ENCODE data around the gene FOXI1.
"Not testable (repeated sequence)": the region's sequence is repeated elsewhere in the genome, so short reads cannot be mapped to it uniquely, and the experiment has no call there.

Gene FOXI1

GRCh38 chr5:170094329-170094728 lies 11.4 kb upstream of the FOXI1 start:
- not testable (repeated sequence) for DNase-seq

DNA sequence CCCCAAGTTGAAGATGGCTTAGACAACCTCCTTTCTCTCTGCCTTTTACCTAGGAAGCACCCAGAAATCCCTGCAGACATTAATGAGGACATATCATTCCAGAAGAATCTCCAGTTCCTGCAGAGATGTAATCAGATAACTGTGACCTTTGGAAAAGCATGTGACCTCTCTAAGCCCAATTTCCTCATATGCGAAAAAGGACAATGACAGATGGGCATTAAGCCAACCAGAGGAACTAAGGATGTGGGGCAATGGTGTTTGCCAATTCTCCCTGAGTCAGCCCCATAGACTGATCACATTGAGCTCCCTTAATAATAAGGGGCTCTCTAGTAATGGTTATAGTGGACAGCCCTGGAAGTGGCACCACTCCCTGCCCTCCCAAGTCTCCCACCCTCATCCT lies 10.1 kb upstream of the FOXI1 start:
- DNase-seq: peak; percentile 88

DNA sequence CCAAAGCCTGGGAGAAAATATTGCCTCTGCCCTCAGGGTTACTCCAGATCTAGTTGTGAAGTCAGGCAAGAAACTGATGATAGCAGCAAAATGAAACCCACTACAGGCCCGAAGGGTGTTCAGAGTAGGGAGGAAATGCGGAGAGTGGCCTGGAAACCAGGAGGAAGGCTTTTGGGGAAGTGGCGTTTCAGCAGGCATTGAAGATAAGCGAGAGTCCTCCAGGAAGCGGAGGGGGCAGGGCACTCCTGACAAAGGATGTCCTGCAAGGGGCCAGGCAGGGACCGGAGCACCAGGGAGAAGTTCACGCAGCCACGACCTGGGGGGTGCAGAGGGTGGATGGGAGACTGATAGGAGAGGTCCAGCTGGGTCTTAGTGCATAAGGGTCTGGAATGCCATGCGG lies 7.8 kb upstream of the FOXI1 start:
- peak; percentile 61 for DNase-seq

DNA sequence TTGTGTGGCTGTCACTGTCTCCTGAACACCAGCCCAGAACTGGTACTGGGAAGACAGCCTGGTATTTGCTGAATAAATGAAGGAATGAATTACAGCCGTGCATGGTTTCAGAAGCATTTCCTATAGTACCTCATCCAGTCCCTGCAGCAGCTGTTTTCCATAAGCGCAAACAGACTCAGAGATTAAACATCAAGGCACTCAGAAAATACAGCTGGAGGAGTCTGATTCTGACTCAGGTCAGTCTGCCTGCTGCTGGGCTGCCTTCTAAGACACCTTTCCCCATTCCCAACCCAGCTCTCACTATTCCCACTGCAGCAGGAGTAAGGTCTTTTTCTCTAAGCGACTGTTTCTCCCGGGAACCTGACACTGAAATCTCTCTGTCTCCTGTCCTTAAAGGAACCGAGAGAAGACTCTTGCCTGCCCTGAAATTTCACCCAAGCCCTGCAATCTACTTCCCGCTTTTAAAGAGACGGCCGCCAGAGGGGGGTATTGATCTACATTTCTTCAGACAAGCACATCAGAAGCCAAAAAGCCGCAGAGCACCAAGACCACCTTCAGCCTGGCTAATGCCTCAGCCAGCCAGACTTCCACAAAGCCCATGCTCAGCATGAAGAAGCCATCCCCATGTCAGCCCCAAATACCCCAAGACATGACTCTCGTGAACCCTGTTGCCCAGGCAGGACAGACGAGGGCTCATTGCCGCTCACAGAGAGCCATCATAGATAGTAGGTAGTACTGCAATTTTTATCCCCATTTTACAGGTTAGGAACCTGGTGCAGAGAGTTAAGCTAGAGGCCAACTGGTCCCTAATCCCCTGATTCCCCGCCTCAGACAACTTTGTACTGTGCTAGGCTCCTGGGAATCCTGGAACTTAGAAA lies 5.4 kb upstream of the FOXI1 start:
- peak; percentile 78 for DNase-seq

GRCh38 chr5:170103447-170103846 lies 2.2 kb upstream of the FOXI1 start:
- no peak for DNase-seq

DNA sequence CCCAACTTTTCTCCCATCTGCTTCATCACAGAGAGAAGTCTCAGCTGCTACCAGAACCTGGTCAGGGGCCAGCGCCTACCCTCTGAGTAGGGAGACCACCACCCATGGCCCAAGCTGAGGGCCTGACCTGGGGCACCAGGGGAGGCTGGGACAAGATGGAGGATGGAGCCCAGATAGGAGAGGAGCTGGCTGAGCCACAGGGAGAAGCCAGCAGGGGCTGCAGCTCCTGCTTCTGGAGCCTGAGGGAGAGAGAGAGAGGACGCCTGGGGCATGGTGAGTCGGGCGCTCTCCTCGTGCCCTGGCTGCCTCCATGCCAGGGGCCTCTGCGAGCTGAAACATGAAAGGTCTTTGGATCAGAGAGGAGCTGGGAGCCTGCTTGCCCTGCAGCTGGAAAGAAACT lies 1.4 kb upstream of the FOXI1 start:
- DNase-seq: no peak

GRCh38 chr5:170104710-170105109 lies 987 bp upstream of the FOXI1 start:
- no peak for DNase-seq

DNA sequence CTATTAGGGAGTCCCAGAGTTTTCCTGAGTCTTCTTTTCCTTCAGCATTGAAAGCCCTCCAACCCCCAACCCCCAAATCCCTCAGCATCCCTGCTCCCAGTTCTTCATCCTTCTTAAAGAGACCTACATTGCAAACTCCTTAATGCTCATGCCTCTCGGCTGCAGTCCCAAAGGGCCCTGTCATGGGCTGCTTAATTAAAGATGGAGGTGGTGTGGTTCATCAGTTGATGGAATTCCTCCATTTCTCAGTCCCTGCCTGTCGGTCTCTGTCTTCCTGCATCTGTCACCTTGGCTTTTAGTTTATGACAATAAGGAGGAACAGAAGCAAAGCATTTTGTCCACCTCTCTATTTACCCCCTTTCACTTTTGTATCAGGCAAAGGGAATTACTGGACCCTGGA lies 2.0 kb downstream of the FOXI1 start:
- no peak for DNase-seq

GRCh38 chr5:170108266-170108785 lies 2.6 kb downstream of the FOXI1 start:
- no peak for DNase-seq

DNA sequence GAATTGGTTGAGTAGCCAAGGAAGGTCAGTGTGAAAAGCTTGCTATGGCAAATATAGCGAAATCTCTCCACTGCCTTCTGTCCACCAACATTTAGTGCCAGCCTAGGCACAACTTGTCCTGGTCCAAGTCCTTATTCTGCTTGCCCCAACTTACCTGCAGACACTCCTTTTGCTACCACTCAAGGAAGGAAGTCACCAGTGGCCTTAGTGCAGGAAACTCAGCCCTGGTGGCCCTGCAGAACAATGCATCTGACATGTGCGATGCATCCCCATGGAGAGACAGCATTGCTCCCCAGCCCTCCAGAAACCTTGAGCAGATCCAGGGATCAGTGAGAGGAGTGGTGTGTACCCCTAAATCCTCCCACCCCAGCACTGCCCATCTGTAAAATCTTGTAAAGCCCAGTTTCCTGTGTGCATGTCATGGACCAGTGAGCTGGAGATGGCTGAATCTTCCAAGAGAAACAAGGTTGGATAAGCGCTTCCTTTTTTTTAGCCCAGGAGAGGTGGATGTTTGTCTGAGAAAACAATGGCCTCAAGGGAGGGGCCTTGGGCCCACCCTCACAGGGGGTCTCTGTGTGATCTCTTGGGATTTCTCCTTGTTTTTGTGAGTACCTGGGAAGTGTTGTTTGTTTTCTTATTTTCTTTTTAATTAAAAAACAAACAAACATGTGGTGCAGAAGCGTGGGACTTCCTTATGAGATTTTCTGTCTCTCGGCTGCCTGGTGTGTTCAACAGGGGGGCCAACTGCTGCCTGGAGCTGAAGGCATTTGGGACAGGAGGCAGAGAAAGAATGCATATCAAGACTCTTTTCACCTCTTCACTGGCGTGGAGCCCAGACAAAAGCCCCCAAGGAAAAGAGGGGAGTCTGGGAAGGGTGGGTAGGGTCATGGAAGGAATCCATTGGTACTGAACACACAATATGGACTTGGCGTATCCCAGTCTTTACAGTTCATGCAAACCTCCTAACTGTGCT lies 3.6 kb downstream of the FOXI1 start:
- no peak for DNase-seq

DNA sequence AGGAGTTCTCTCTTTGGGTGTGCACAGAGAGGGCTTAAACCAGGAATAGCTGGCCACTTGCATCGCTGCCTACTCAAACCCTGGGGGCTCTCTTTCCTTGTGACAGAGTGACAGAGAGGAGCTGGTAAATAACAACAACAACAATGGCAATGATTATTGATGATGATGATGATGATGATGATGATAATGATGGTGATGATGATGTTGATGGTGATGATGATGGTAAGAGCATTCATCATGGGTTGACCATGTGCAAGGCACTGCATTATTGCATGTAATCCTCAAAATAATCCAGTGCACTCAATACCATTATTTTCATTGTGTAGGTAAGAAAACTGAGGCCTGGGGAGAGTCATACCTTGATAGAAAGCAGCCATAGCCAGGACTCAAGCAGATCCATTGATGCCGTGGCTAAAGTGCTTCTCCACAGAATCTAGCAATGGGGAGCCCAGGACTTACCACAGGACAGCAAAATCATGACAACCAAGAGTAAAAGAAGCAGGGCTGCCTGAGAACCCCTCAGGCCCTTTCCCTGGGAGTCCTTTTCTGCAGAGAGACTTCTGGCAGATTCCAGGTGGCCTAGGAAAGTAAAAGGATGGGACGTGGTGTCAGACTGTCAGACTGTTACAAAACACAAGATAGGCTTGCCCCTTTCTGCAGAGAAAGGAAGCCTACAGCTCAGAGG lies 4.8 kb downstream of the FOXI1 start:
- DNase-seq: no peak

- no peak for DNase-seq
Measured at GRCh38 chr5:170111088-170111785, 5.5 kb downstream of the FOXI1 start.

GRCh38 chr5:170112876-170113521 lies 7.3 kb downstream of the FOXI1 start:
- no peak for DNase-seq

DNA sequence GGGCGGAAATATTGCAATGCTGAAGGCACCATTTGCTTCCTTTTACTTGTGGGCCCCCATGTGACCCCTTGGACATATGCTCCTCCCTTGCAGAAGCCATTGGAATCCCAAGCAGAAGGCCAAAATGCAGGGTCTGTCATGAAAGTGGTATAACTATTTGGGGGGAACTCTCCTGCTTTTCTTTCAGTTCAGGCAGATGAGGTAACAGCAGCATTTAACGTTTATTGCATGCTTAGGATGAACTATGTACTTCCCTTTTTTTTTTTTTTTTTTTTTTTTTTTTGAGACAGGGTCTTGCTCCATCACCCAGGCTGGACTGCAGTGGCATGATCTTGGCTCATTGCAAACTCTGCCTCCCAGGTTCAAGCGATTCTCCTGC lies 7.8 kb downstream of the FOXI1 start:
- peak; percentile 78 for DNase-seq

DNA sequence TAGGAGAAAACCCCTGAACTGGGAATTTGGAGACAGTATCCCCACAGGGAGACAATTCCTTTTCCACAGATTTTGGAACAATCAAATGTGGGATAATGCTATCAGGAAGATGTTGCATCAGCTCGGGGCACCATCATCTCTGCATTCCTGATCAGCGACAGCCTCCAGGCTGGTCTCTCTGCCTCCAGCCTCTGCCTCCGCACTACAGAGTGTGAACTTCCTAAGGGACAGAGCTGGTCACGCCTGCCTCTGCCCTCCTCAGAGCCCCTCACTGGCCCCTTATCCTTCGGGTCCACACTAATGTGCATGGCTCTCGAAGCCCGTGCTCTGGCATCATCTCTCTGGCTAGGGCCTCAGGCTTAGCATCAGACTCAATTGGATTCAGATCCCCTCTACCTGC lies 8.6 kb downstream of the FOXI1 start:
- no peak for DNase-seq

- no peak for DNase-seq
Measured at GRCh38 chr5:170115925-170116324, 10.2 kb downstream of the FOXI1 start.

- DNase-seq: no peak
Measured at GRCh38 chr5:170117736-170118135, 12.0 kb downstream of the FOXI1 start.

DNA sequence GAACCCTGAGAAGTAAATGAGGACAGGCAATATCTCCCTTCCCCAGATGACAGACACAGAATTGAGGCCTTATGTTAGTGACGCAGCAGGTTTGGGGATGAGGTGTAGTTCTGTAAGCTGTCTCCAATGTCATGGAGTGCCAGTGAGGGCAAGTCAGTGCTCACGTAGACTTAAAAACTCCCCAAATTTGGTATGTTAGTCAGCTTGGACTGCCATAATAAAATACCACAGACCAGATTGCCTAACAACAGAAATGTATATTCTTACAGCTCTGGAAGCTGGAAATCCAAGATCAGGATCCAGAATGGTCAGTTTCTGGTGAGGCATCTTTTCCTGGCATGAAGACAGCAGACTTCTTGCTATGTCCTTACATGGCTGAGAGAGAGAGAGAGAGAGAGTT lies 14.9 kb downstream of the FOXI1 start:
- no peak for DNase-seq

DNA sequence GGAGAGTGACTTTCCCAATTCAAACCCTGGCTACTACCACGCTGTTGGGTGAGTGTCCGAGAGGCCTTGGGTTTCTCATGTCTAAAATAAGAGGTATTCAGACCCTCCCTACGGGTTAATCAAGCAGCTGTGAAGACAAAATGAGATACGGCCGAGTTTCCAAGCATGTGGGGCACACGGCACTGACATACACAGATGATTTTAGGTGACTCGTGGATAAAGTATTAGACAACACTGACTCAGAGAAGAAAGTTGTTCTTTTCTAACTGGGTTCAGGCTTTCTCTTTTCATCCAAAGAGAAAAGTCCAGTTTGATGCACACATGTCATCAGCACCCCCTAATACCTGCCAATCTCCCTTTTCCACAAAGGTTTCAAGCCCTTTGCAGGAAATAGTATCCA lies 15.6 kb downstream of the FOXI1 start:
- DNase-seq: no peak

GRCh38 chr5:170126061-170126460 lies 20.4 kb downstream of the FOXI1 start:
- DNase-seq: no peak

GRCh38 chr5:170126626-170127025 lies 20.9 kb downstream of the FOXI1 start:
- DNase-seq: no peak

GRCh38 chr5:170131235-170131634 lies 25.5 kb downstream of the FOXI1 start:
- DNase-seq: no peak
